Measurements from ENCODE around the gene MLN.

The MLN gene

GRCh38 chr6:33772902-33773472 lies 30.8 kb downstream of the MLN start:
- ATAC-seq: no peak
- TF ChIP-seq, protein P1, sequence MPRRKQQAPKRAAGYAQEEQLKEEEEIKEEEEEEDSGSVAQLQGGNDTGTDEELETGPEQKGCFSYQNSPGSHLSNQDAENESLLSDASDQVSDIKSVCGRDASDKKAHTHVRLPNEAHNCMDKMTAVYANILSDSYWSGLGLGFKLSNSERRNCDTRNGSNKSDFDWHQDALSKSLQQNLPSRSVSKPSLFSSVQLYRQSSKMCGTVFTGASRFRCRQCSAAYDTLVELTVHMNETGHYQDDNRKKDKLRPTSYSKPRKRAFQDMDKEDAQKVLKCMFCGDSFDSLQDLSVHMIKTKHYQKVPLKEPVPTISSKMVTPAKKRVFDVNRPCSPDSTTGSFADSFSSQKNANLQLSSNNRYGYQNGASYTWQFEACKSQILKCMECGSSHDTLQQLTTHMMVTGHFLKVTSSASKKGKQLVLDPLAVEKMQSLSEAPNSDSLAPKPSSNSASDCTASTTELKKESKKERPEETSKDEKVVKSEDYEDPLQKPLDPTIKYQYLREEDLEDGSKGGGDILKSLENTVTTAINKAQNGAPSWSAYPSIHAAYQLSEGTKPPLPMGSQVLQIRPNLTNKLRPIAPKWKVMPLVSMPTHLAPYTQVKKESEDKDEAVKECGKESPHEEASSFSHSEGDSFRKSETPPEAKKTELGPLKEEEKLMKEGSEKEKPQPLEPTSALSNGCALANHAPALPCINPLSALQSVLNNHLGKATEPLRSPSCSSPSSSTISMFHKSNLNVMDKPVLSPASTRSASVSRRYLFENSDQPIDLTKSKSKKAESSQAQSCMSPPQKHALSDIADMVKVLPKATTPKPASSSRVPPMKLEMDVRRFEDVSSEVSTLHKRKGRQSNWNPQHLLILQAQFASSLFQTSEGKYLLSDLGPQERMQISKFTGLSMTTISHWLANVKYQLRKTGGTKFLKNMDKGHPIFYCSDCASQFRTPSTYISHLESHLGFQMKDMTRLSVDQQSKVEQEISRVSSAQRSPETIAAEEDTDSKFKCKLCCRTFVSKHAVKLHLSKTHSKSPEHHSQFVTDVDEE (CRISPR knock-in tag; IDR thresholded peaks at IDR 0.05): no peak
- no peak for TF ChIP-seq TOX (CRISPR knock-in tag; IDR thresholded peaks at IDR 0.05; ENCODE audit: borderline replicate concordance)
- no peak for TF ChIP-seq ISL1 (CRISPR knock-in tag; IDR thresholded peaks at IDR 0.05)
- TF ChIP-seq CSDC2 (CRISPR knock-in tag; IDR thresholded peaks at IDR 0.05): no peak
- no peak for TF ChIP-seq ZNF70 (CRISPR knock-in tag; IDR thresholded peaks at IDR 0.05)
- TF ChIP-seq PATZ1 (CRISPR knock-in tag; IDR thresholded peaks at IDR 0.05; ENCODE audit: borderline replicate concordance): no peak
- no peak for TF ChIP-seq RARB (CRISPR knock-in tag; IDR thresholded peaks at IDR 0.05)
- TF ChIP-seq ZC3H10 (CRISPR knock-in tag; IDR thresholded peaks at IDR 0.05): no peak
- TF ChIP-seq ARNTL (CRISPR knock-in tag; IDR thresholded peaks at IDR 0.05; ENCODE audit: borderline replicate concordance, low read depth): no peak

- TF ChIP-seq ZFP3 (CRISPR knock-in tag; IDR thresholded peaks at IDR 0.05) (no peak), ZNF70 (CRISPR knock-in tag; IDR thresholded peaks at IDR 0.05) (no peak), TCF4 (CRISPR knock-in tag; IDR thresholded peaks at IDR 0.05; ENCODE audit: borderline replicate concordance) (no peak), TOX (CRISPR knock-in tag; IDR thresholded peaks at IDR 0.05; ENCODE audit: borderline replicate concordance) (no peak)
- TF ChIP-seq, protein P2, sequence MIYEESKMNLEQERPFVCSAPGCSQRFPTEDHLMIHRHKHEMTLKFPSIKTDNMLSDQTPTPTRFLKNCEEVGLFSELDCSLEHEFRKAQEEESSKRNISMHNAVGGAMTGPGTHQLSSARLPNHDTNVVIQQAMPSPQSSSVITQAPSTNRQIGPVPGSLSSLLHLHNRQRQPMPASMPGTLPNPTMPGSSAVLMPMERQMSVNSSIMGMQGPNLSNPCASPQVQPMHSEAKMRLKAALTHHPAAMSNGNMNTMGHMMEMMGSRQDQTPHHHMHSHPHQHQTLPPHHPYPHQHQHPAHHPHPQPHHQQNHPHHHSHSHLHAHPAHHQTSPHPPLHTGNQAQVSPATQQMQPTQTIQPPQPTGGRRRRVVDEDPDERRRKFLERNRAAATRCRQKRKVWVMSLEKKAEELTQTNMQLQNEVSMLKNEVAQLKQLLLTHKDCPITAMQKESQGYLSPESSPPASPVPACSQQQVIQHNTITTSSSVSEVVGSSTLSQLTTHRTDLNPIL (CRISPR knock-in tag; IDR thresholded peaks at IDR 0.05; ENCODE audit: low read depth): no peak
- ATAC-seq: no peak
Measured at GRCh38 chr6:33772082-33772830, 31.5 kb downstream of the MLN start.

DNA sequence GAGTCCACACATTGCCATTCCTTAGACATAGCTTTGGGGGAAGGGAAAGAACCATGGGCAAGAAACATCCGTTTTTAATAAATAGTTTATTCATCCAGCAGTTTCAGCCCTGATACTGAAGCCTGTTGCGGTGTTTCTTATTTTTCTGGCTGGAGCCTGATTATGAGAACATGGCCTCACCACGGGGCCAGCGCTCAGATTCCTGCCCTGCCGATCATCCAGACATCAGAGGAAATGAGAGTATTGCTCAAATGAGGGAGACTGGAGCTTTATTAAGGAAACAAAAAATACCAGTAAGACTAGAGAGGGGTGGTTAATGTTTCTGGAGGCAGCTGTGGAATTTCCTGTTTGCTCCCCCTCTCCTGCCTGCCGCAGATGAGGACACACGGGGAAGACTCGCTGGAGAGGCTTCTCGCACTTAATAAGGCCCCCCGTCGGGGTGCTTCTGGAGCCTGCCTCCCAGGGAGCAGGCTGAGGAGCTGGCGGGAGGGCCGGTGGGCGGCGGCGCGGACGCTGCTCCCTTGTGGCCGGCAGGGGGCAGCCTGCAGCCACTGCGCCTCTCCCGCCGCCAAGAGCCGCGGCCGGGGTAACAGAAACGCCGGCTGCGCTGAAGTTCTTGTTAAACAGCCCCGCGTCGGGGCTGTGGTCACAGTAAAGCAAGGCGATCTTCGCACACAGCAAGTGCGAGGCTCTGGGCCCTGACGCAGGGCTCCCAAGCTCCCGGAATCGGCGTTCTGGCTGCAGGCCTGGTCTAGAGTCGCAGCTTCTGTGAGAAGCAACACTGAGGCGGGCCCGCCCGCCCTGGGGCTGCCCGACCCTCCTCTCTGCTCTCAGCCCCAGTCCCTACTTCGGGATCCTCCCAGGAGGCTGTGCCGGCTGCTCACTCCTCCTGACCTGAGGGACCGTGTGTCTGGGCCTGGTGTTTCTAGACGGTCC lies 32.4 kb downstream of the MLN start:
- peak; percentile 76 for ATAC-seq
- TF ChIP-seq OSR1 (CRISPR knock-in tag; IDR thresholded peaks at IDR 0.05) (no peak), ZFP3 (CRISPR knock-in tag; IDR thresholded peaks at IDR 0.05) (no peak), ZNF8 (CRISPR knock-in tag; IDR thresholded peaks at IDR 0.05) (no peak), BACH2 (CRISPR knock-in tag; IDR thresholded peaks at IDR 0.05; ENCODE audit: borderline replicate concordance) (no peak), PATZ1 (CRISPR knock-in tag; IDR thresholded peaks at IDR 0.05; ENCODE audit: borderline replicate concordance) (no peak), GLIS3 (CRISPR knock-in tag; IDR thresholded peaks at IDR 0.05) (no peak), ISL1 (CRISPR knock-in tag; IDR thresholded peaks at IDR 0.05) (no peak), TOX (CRISPR knock-in tag; IDR thresholded peaks at IDR 0.05; ENCODE audit: borderline replicate concordance) (no peak), PPARA (CRISPR knock-in tag; IDR thresholded peaks at IDR 0.05; ENCODE audit: borderline replicate concordance) (no peak)
- TF ChIP-seq, protein P1 (CRISPR knock-in tag; IDR thresholded peaks at IDR 0.05): no peak
